GM06990 (cell line): ENCODE data around the gene CFAP119.

Experiments
- DNase-seq: peaks from one replicate; pipeline ENCODE4 v3.0.0-alpha.2; 2011; ENCODE audit not compliant: insufficient read length; ENCODE audit errors: extremely low read depth
- H3K27me3 ChIP-seq: replicated peaks from 2 replicates; pipeline ENCODE4 v1.6.0; 2011; ENCODE audit warnings: low read length; ENCODE audit not compliant: control insufficient read depth, insufficient read depth
- H3K36me3 ChIP-seq: 2 replicates; pipeline ENCODE4 v1.5.1; 2011; ENCODE audit warnings: low read length; ENCODE audit not compliant: control insufficient read depth, insufficient read depth
- H3K4me3 ChIP-seq: replicated peaks from 2 replicates; pipeline ENCODE4 v1.5.1; 2011; ENCODE audit warnings: low read depth, mild to moderate bottlenecking, control low read depth, low read length
- TF ChIP-seq, protein P1 (sequence below): IDR thresholded peaks from 2 replicates; pipeline ENCODE4 v1.5.1; 2011; ENCODE audit warnings: low read length, control low read depth, mild to moderate bottlenecking, inconsistent platforms; ENCODE audit not compliant: insufficient read depth, poor library complexity, severe bottlenecking

CFAP119 gene

DNA sequence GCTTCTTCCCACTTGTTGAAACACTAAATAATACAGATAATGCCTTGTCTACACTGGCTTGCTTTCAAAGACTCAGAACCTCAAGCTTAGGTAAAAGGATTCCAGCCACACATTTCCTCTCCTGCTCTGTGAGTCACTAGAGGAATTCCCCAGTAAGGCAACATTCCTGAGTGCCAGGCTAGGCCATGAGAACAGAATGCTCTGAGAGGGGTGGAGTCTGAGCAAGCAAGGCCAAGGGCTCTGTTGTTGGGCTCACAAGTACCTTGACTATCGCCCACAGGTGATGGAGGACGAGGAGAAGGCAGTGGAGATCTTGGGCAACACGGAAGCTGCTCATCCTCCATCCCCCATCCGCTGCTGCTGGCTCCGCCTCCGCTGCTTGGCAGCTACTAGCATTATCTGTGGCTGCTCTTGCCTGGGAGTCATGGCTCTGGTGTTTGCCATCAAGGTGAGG lies 20.4 kb downstream of the CFAP119 start:
- peaks cover 42% of the 10 kb centered on the region for H3K36me3 ChIP-seq
- H3K4me3 ChIP-seq, result no peak overlapping the region
- TF ChIP-seq, protein P1, sequence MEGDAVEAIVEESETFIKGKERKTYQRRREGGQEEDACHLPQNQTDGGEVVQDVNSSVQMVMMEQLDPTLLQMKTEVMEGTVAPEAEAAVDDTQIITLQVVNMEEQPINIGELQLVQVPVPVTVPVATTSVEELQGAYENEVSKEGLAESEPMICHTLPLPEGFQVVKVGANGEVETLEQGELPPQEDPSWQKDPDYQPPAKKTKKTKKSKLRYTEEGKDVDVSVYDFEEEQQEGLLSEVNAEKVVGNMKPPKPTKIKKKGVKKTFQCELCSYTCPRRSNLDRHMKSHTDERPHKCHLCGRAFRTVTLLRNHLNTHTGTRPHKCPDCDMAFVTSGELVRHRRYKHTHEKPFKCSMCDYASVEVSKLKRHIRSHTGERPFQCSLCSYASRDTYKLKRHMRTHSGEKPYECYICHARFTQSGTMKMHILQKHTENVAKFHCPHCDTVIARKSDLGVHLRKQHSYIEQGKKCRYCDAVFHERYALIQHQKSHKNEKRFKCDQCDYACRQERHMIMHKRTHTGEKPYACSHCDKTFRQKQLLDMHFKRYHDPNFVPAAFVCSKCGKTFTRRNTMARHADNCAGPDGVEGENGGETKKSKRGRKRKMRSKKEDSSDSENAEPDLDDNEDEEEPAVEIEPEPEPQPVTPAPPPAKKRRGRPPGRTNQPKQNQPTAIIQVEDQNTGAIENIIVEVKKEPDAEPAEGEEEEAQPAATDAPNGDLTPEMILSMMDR, result no peak
- no peaks in the 10 kb centered on the region for H3K27me3 ChIP-seq
- no peak for DNase-seq

DNA sequence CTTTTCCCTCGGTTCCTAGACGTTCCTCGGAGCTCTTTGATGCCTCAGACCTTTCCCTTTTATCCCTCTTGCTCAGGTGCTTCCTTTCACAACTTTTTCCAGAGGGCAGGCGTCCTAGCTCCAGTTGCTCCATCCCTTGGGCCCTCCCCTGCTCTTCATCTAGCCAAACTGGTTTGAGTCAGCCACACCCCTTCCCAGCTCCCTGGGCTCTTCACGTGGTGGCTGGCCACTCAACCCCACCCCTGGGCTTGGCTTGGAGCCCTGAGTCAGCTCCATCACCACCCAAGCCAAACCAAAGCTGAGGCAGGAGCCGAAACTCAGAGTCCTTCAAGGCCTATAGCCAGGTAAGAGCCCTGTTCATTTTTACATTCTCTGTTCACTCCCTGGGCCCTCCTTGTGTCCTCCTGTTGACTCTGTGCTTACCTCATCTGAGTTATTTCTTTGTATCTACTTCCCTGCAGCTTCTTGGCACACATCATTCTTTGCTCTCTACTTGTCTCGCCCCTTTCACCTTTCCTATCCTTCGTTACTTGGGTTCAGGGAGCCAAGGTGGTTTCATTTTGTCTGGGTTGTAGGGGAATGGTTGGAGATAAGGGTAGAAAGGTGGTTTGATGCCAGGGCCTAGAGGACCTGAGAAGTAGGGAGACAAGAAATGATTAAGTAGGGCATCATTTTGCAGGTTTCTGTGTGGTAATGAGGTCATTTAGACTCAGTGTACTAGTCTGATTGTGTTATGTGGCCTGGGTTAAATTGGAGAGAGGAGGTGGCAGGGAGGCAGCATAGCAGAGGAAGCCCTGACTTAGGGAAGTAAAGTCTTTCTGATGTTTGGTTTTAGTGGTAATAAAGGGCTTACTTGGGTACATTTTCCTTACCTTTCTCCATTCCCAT lies 21.3 kb downstream of the CFAP119 start:
- TF ChIP-seq, protein P1, result no peak
- DNase-seq, result no peak
- Histone ChIP-seq H3K27me3 (no peaks in the 10 kb centered on the region), H3K36me3 (peaks cover 45% of the 10 kb centered on the region), H3K4me3 (no peak overlapping the region)

DNA sequence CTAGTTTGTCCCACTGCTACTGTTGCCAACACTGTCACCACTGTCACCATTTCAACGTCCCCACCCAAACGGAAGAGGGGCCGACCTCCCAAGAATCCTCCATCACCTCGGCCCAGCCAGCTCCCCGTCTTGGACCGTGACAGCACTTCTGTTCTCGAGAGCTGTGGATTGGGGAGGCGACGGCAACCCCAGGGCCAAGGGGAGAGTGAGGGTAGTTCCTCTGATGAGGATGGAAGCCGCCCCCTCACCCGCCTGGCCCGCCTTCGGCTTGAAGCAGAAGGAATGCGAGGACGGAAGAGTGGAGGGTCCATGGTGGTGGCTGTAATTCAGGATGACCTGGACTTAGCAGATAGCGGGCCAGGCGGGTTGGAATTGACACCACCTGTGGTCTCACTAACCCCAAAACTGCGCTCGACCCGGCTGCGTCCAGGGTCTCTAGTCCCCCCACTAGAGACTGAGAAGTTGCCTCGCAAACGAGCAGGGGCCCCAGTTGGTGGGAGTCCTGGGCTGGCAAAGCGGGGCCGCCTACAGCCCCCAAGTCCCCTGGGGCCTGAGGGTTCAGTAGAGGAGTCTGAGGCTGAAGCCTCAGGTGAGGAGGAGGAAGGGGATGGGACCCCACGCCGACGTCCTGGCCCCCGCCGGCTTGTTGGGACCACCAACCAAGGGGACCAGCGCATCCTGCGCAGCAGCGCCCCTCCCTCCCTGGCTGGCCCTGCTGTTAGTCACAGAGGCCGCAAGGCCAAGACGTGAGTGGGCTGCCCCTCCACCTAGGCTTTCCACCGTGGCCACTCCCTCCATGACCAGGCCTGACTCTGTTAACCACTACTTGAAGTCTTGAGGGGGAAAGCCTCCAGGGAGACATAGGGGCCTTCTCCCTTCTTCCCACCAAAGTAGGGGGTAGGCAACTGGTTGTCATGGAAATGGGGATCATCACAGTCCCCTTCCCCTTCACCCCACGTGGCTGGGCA lies 22.6 kb downstream of the CFAP119 start:
- Histone ChIP-seq H3K27me3 (no peaks in the 10 kb centered on the region), H3K4me3 (no peak overlapping the region), H3K36me3 (peaks cover 46% of the 10 kb centered on the region)
- DNase-seq, result no peak
- TF ChIP-seq, protein P1, result no peak

DNA sequence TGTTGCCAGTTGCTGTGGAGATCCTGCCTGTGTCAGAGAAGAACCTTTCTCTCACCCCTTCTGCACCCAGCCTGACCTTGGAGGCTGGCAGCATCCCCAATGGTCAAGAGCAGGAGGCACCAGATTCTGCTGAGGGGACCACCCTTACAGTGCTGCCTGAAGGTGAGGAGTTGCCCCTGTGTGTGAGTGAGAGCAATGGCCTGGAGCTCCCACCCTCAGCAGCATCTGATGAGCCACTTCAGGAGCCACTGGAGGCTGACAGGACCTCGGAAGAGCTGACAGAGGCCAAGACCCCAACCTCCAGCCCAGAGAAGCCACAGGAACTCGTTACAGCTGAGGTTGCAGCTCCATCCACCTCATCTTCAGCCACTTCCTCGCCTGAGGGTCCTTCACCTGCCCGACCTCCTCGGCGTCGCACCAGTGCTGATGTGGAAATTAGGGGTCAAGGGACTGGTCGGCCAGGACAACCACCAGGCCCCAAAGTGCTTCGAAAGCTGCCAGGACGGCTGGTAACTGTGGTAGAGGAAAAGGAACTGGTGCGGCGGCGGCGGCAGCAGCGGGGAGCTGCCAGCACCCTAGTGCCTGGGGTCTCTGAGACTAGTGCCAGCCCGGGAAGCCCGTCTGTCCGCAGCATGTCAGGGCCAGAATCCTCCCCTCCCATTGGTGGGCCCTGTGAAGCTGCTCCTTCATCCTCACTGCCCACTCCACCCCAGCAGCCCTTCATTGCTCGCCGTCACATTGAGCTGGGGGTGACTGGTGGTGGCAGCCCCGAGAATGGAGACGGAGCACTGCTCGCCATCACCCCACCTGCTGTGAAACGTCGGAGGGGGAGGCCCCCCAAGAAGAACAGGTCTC lies 23.8 kb downstream of the CFAP119 start:
- peaks cover 49% of the 10 kb centered on the region for H3K36me3 ChIP-seq
- H3K27me3 ChIP-seq, result no peaks in the 10 kb centered on the region
- H3K4me3 ChIP-seq, result no peak overlapping the region
- no peak for DNase-seq
- TF ChIP-seq, protein P1, result no peak
